ENCODE measurements around the gene NOS3.

NOS3 gene

GRCh38 chr7:150967349-150967748, 23.5 kb upstream of the NOS3 start:
- Histone ChIP-seq H4K5ac (ENCODE audit: low read length) (no peak overlapping the region), H2BK120ac (ENCODE audit: low read depth, low read length) (no peak overlapping the region), H3K4me2 (ENCODE audit: low read length) (no peak overlapping the region), H3K27ac (ENCODE audit: low read depth, low read length) (no peak overlapping the region), H3K79me1 (ENCODE audit: low read length) (no peaks in the 10 kb centered on the region), H3K4ac (ENCODE audit: low read depth, low read length) (no peak overlapping the region), H4K8ac (ENCODE audit: low read depth, low read length) (no peak overlapping the region), H3K4me3 (ENCODE audit: low read length) (no peak overlapping the region), H3K27me3 (ENCODE audit: insufficient read depth, low read length, poor library complexity) (no peaks in the 10 kb centered on the region), H3K23ac (ENCODE audit: low read length) (no peak overlapping the region), H2AK5ac (ENCODE audit: low read length) (no peak overlapping the region), H3K18ac (ENCODE audit: low read length) (no peak overlapping the region), H3K36me3 (ENCODE audit: control insufficient read depth, insufficient read depth, low read length) (no peaks in the 10 kb centered on the region), H3K56ac (ENCODE audit: low read length) (no peak overlapping the region), H3K79me2 (ENCODE audit: control insufficient read depth, insufficient read depth, low read length) (no peaks in the 10 kb centered on the region), H2BK15ac (replicated peaks; ENCODE audit: low read depth) (no peak overlapping the region), H2BK5ac (ENCODE audit: low read length) (no peak overlapping the region), H3K9ac (ENCODE audit: low read length) (no peak overlapping the region), H3K4me1 (ENCODE audit: control insufficient read depth, low read depth, low read length) (no peaks in the 10 kb centered on the region)
- WGBS (ENCODE audit: extremely low coverage, insufficient coverage, low lambda C conversion rate) = no CpG with 5 or more reads among the region's 6 CpGs
- no peak for DNase-seq

GRCh38 chr7:150968056-150968733, 22.6 kb upstream of the NOS3 start:
- Histone ChIP-seq H3K27ac (ENCODE audit: low read depth, low read length) (no peak overlapping the region), H3K56ac (ENCODE audit: low read length) (no peak overlapping the region), H3K18ac (ENCODE audit: low read length) (no peak overlapping the region), H3K36me3 (ENCODE audit: control insufficient read depth, insufficient read depth, low read length) (no peaks in the 10 kb centered on the region), H3K9ac (ENCODE audit: low read length) (no peak overlapping the region), H3K79me1 (ENCODE audit: low read length) (no peaks in the 10 kb centered on the region), H2BK15ac (replicated peaks; ENCODE audit: low read depth) (no peak overlapping the region), H3K23ac (ENCODE audit: low read length) (no peak overlapping the region), H2AK5ac (ENCODE audit: low read length) (no peak overlapping the region), H3K4ac (ENCODE audit: low read depth, low read length) (no peak overlapping the region), H4K5ac (ENCODE audit: low read length) (no peak overlapping the region), H3K4me1 (ENCODE audit: control insufficient read depth, low read depth, low read length) (no peaks in the 10 kb centered on the region), H3K27me3 (ENCODE audit: insufficient read depth, low read length, poor library complexity) (peaks cover 1% of the 10 kb centered on the region), H2BK120ac (ENCODE audit: low read depth, low read length) (no peak overlapping the region), H2BK5ac (ENCODE audit: low read length) (no peak overlapping the region), H3K79me2 (ENCODE audit: control insufficient read depth, insufficient read depth, low read length) (no peaks in the 10 kb centered on the region), H4K8ac (ENCODE audit: low read depth, low read length) (no peak overlapping the region), H3K4me3 (ENCODE audit: low read length) (no peak overlapping the region), H3K4me2 (ENCODE audit: low read length) (no peak overlapping the region)
- WGBS (ENCODE audit: extremely low coverage, insufficient coverage, low lambda C conversion rate) = no CpG with 5 or more reads among the region's 15 CpGs
- no peak for DNase-seq

GRCh38 chr7:150968734-150969372, 22.0 kb upstream of the NOS3 start:
- Histone ChIP-seq H3K4ac (ENCODE audit: low read depth, low read length) (no peak overlapping the region), H4K5ac (ENCODE audit: low read length) (no peak overlapping the region), H3K4me2 (ENCODE audit: low read length) (no peak overlapping the region), H3K56ac (ENCODE audit: low read length) (no peak overlapping the region), H2AK5ac (ENCODE audit: low read length) (no peak overlapping the region), H3K18ac (ENCODE audit: low read length) (no peak overlapping the region), H3K79me2 (ENCODE audit: control insufficient read depth, insufficient read depth, low read length) (no peaks in the 10 kb centered on the region), H3K36me3 (ENCODE audit: control insufficient read depth, insufficient read depth, low read length) (no peaks in the 10 kb centered on the region), H2BK120ac (ENCODE audit: low read depth, low read length) (no peak overlapping the region), H2BK15ac (replicated peaks; ENCODE audit: low read depth) (no peak overlapping the region), H3K4me1 (ENCODE audit: control insufficient read depth, low read depth, low read length) (no peaks in the 10 kb centered on the region), H3K23ac (ENCODE audit: low read length) (no peak overlapping the region), H4K8ac (ENCODE audit: low read depth, low read length) (no peak overlapping the region), H3K9ac (ENCODE audit: low read length) (no peak overlapping the region), H3K27me3 (ENCODE audit: insufficient read depth, low read length, poor library complexity) (peaks cover 3% of the 10 kb centered on the region), H2BK5ac (ENCODE audit: low read length) (no peak overlapping the region), H3K27ac (ENCODE audit: low read depth, low read length) (no peak overlapping the region), H3K4me3 (ENCODE audit: low read length) (no peak overlapping the region), H3K79me1 (ENCODE audit: low read length) (no peaks in the 10 kb centered on the region)
- DNase-seq = no peak
- WGBS (ENCODE audit: extremely low coverage, insufficient coverage, low lambda C conversion rate) = no CpG with 5 or more reads among the region's 16 CpGs

- Histone ChIP-seq H3K79me1 (ENCODE audit: low read length) (no peaks in the 10 kb centered on the region), H3K4me3 (ENCODE audit: low read length) (no peak overlapping the region), H3K9ac (ENCODE audit: low read length) (no peak overlapping the region), H3K56ac (ENCODE audit: low read length) (no peak overlapping the region), H2BK5ac (ENCODE audit: low read length) (no peak overlapping the region), H2AK5ac (ENCODE audit: low read length) (no peak overlapping the region), H3K27ac (ENCODE audit: low read depth, low read length) (no peak overlapping the region), H4K5ac (ENCODE audit: low read length) (no peak overlapping the region), H3K4me1 (ENCODE audit: control insufficient read depth, low read depth, low read length) (no peaks in the 10 kb centered on the region), H3K27me3 (ENCODE audit: insufficient read depth, low read length, poor library complexity) (peaks cover 7% of the 10 kb centered on the region), H3K79me2 (ENCODE audit: control insufficient read depth, insufficient read depth, low read length) (no peaks in the 10 kb centered on the region), H2BK15ac (replicated peaks; ENCODE audit: low read depth) (no peak overlapping the region), H3K4me2 (ENCODE audit: low read length) (no peak overlapping the region), H3K18ac (ENCODE audit: low read length) (no peak overlapping the region), H3K23ac (ENCODE audit: low read length) (no peak overlapping the region), H3K4ac (ENCODE audit: low read depth, low read length) (no peak overlapping the region), H2BK120ac (ENCODE audit: low read depth, low read length) (no peak overlapping the region), H3K36me3 (ENCODE audit: control insufficient read depth, insufficient read depth, low read length) (no peaks in the 10 kb centered on the region), H4K8ac (ENCODE audit: low read depth, low read length) (no peak overlapping the region)
- no CpG with 5 or more reads among the region's 7 CpGs for WGBS (ENCODE audit: extremely low coverage, insufficient coverage, low lambda C conversion rate)
- DNase-seq = no peak
Measured at GRCh38 chr7:150969475-150969874, 21.3 kb upstream of the NOS3 start.

- H2AK5ac ChIP-seq (ENCODE audit: low read length) = no peak overlapping the region
- no peaks in the 10 kb centered on the region for H3K4me1 ChIP-seq (ENCODE audit: control insufficient read depth, low read depth, low read length)
- no peak overlapping the region for H3K4ac ChIP-seq (ENCODE audit: low read depth, low read length)
- no peak overlapping the region for H2BK120ac ChIP-seq (ENCODE audit: low read depth, low read length)
- H4K8ac ChIP-seq (ENCODE audit: low read depth, low read length) = no peak overlapping the region
- no peak overlapping the region for H3K23ac ChIP-seq (ENCODE audit: low read length)
- DNase-seq = no peak
- no peaks in the 10 kb centered on the region for H3K79me1 ChIP-seq (ENCODE audit: low read length)
- no peak overlapping the region for H3K56ac ChIP-seq (ENCODE audit: low read length)
- H2BK5ac ChIP-seq (ENCODE audit: low read length) = no peak overlapping the region
- H3K79me2 ChIP-seq (ENCODE audit: control insufficient read depth, insufficient read depth, low read length) = no peaks in the 10 kb centered on the region
- no peak overlapping the region for H3K4me2 ChIP-seq (ENCODE audit: low read length)
- H4K5ac ChIP-seq (ENCODE audit: low read length) = no peak overlapping the region
- no peaks in the 10 kb centered on the region for H3K36me3 ChIP-seq (ENCODE audit: control insufficient read depth, insufficient read depth, low read length)
- WGBS (ENCODE audit: extremely low coverage, insufficient coverage, low lambda C conversion rate) = no CpG with 5 or more reads among the region's 11 CpGs
- H3K27ac ChIP-seq (ENCODE audit: low read depth, low read length) = no peak overlapping the region
- H3K18ac ChIP-seq (ENCODE audit: low read length) = no peak overlapping the region
- peaks cover 11% of the 10 kb centered on the region for H3K27me3 ChIP-seq (ENCODE audit: insufficient read depth, low read length, poor library complexity)
- no peak overlapping the region for H2BK15ac ChIP-seq (replicated peaks; ENCODE audit: low read depth)
- no peak overlapping the region for H3K9ac ChIP-seq (ENCODE audit: low read length)
- H3K4me3 ChIP-seq (ENCODE audit: low read length) = no peak overlapping the region
Measured at GRCh38 chr7:150970424-150970823, 20.4 kb upstream of the NOS3 start.
